KMS-11 (cell line): Measurements from ENCODE around the gene AKT3.

Experiments used
- H2AFZ ChIP-seq: fragments of 200-600 bp; sonication (generic); 2 replicates; pipeline ENCODE4 v1.6.1; 2016; ENCODE audit warnings: antibody characterized with exemption, mixed run types, low read depth
- H3K27ac ChIP-seq: fragments of 200-600 bp; sonication (generic); 2 replicates; pipeline ENCODE4 v1.6.1; 2016; ENCODE audit warnings: mild to moderate bottlenecking, mixed run types
- H3K27me3 ChIP-seq: fragments of 200-600 bp; sonication (generic); 2 replicates; pipeline ENCODE4 v1.6.1; 2017; ENCODE audit warnings: mild to moderate bottlenecking, low read depth, mixed run types, moderate library complexity; ENCODE audit not compliant: insufficient read depth
- H3K36me3 ChIP-seq: fragments of 200-600 bp; sonication (generic); 2 replicates; pipeline ENCODE4 v1.6.1; 2017; ENCODE audit warnings: mild to moderate bottlenecking, mixed run types; ENCODE audit not compliant: insufficient read depth
- H3K4me1 ChIP-seq: fragments of 200-600 bp; sonication (generic); 2 replicates; pipeline ENCODE4 v1.6.1; 2016; ENCODE audit warnings: mild to moderate bottlenecking, low read depth, mixed run types; ENCODE audit not compliant: poor library complexity, severe bottlenecking
- H3K4me2 ChIP-seq: fragments of 200-600 bp; sonication (generic); 2 replicates; pipeline ENCODE4 v1.7.0; 2016; ENCODE audit warnings: mild to moderate bottlenecking, mixed run types
- H3K4me3 ChIP-seq: fragments of 200-600 bp; sonication (generic); IDR thresholded peaks from 2 replicates; pipeline ENCODE4 v1.6.1; 2017; ENCODE audit warnings: low read depth, low read length, mixed read lengths; ENCODE audit not compliant: insufficient read depth
- H3K79me2 ChIP-seq: fragments of 200-600 bp; sonication (generic); 2 replicates; pipeline ENCODE4 v1.6.1; 2016; ENCODE audit warnings: low read depth, mixed run types; ENCODE audit not compliant: insufficient read depth
- H3K9ac ChIP-seq: fragments of 200-600 bp; sonication (generic); 2 replicates; pipeline ENCODE4 v1.6.1; 2016; ENCODE audit warnings: mild to moderate bottlenecking, mixed run types
- H4K20me1 ChIP-seq: fragments of 200-600 bp; sonication (generic); 2 replicates; pipeline ENCODE4 v1.6.1; 2016; ENCODE audit warnings: mild to moderate bottlenecking, mixed run types; ENCODE audit not compliant: insufficient read depth
- TF ChIP-seq, protein P1 (sequence below): fragments of 200-600 bp; sonication (generic); conservative IDR thresholded peaks from 2 replicates; pipeline ENCODE4 v1.6.1; 2017; ENCODE audit warnings: low read depth, mild to moderate bottlenecking, antibody characterized with exemption, low read length, moderate library complexity, mixed read lengths

Gene AKT3

DNA sequence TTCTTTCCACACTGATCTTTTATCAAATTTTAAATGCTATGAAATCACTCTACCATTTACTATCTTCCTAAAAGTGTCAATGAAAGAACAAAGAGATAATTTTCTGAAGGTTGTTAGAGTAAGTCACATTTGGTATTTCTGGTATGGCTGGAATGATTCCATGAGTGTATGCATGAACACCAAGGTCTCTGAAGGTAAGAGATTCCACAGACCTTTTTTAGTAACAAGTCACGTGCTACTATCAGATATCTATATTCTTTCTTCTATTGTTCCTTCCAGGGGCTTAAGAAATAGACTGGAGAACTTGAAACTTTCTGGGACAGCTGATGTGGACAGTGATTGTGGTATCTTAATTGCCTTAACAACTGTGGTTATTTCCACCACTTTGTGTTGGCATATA lies 329.2 kb downstream of the AKT3 start:
- Histone ChIP-seq H3K4me2 (no peak overlapping the region), H3K4me3 (no peak overlapping the region), H3K27ac (no peak overlapping the region), H3K4me1 (peaks cover 8% of the 10 kb centered on the region), H2AFZ (no peak overlapping the region), H4K20me1 (no peaks in the 10 kb centered on the region), H3K79me2 (no peaks in the 10 kb centered on the region), H3K27me3 (no peaks in the 10 kb centered on the region), H3K36me3 (no peaks in the 10 kb centered on the region), H3K9ac (no peak overlapping the region)
- TF ChIP-seq, protein P1, sequence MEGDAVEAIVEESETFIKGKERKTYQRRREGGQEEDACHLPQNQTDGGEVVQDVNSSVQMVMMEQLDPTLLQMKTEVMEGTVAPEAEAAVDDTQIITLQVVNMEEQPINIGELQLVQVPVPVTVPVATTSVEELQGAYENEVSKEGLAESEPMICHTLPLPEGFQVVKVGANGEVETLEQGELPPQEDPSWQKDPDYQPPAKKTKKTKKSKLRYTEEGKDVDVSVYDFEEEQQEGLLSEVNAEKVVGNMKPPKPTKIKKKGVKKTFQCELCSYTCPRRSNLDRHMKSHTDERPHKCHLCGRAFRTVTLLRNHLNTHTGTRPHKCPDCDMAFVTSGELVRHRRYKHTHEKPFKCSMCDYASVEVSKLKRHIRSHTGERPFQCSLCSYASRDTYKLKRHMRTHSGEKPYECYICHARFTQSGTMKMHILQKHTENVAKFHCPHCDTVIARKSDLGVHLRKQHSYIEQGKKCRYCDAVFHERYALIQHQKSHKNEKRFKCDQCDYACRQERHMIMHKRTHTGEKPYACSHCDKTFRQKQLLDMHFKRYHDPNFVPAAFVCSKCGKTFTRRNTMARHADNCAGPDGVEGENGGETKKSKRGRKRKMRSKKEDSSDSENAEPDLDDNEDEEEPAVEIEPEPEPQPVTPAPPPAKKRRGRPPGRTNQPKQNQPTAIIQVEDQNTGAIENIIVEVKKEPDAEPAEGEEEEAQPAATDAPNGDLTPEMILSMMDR: no peak

DNA sequence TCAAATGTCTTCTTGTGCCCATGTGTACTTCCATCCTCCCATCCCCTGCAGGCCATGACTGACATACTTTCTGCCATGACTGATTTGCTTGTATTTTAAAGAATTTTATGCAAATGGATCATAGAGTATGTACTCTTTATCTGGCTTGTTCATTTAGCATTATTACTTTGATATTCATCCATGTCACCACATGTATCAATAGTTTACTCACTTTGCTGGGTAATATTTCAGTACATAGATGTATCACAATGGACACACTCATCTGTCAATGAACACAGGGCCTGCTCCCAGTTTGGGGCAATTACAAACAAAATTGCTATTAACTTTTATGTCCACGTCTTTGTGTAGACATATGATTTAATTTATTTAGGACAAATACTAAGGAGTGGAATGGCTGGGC lies 335.1 kb downstream of the AKT3 start:
- H2AFZ ChIP-seq: no peak overlapping the region
- no peaks in the 10 kb centered on the region for H3K27me3 ChIP-seq
- H3K9ac ChIP-seq: no peak overlapping the region
- H3K36me3 ChIP-seq: no peaks in the 10 kb centered on the region
- H3K4me2 ChIP-seq: peak overlapping the region; percentile 43
- no peak overlapping the region for H3K4me3 ChIP-seq
- H3K79me2 ChIP-seq: no peaks in the 10 kb centered on the region
- no peak overlapping the region for H3K27ac ChIP-seq
- no peaks in the 10 kb centered on the region; the same call in 1 of the 2 replicates for H4K20me1 ChIP-seq
- peaks cover 30% of the 10 kb centered on the region for H3K4me1 ChIP-seq
- TF ChIP-seq, protein P1: no peak

- peaks cover 30% of the 10 kb centered on the region for H3K4me1 ChIP-seq
- peak overlapping the region; percentile 45; the same call in 1 of the 2 replicates for H3K27ac ChIP-seq
- H3K4me2 ChIP-seq: peak overlapping the region; percentile 43
- H3K4me3 ChIP-seq: no peak overlapping the region
- H3K36me3 ChIP-seq: no peaks in the 10 kb centered on the region
- no peaks in the 10 kb centered on the region; the same call in 1 of the 2 replicates for H4K20me1 ChIP-seq
- H3K9ac ChIP-seq: peak overlapping the region; percentile 26; the same call in 1 of the 2 replicates
- TF ChIP-seq, protein P1: no peak
- H3K27me3 ChIP-seq: no peaks in the 10 kb centered on the region
- H2AFZ ChIP-seq: no peak overlapping the region
- no peaks in the 10 kb centered on the region for H3K79me2 ChIP-seq
Observed at GRCh38 chr1:243513726-243514491, 336.1 kb downstream of the AKT3 start.

- no peaks in the 10 kb centered on the region for H3K36me3 ChIP-seq
- no peaks in the 10 kb centered on the region for H3K27me3 ChIP-seq
- no peak overlapping the region for H3K27ac ChIP-seq
- no peak overlapping the region for H3K9ac ChIP-seq
- H4K20me1 ChIP-seq: no peaks in the 10 kb centered on the region; the same call in 1 of the 2 replicates
- no peaks in the 10 kb centered on the region for H3K79me2 ChIP-seq
- no peak overlapping the region for H2AFZ ChIP-seq
- H3K4me2 ChIP-seq: no peak overlapping the region
- peaks cover 29% of the 10 kb centered on the region for H3K4me1 ChIP-seq
- TF ChIP-seq, protein P1: no peak
- no peak overlapping the region for H3K4me3 ChIP-seq
Observed at GRCh38 chr1:243510928-243511327, 339.1 kb downstream of the AKT3 start.
